ACHN (cell line): ENCODE data around the gene RNF43.
A peak's percentile ranks its signal among the peaks of the same experiment; 100 is the strongest.
"Not testable (repeated sequence)": the region's sequence is repeated elsewhere in the genome, so short reads cannot be mapped to it uniquely, and the experiment has no call there.

Source experiments
- DNase-seq: peaks from one replicate; pipeline ENCODE4 v3.0.0-alpha.2; 2015
- in situ Hi-C: cut with HindIII; loops from 2 replicates; pipeline ENCODE4 v1.10.0; 2017; ENCODE audit warnings: low sequenced_read_pairs, low pct_ligation_motif_present, low pct_unique_long_range_greater_than_20kb

RNF43 gene

GRCh38 chr17:58411408-58411894 is 5.9 kb downstream of the RNF43 start:
- DNase-seq = no peak
- in situ Hi-C loops = no loop called here

DNA sequence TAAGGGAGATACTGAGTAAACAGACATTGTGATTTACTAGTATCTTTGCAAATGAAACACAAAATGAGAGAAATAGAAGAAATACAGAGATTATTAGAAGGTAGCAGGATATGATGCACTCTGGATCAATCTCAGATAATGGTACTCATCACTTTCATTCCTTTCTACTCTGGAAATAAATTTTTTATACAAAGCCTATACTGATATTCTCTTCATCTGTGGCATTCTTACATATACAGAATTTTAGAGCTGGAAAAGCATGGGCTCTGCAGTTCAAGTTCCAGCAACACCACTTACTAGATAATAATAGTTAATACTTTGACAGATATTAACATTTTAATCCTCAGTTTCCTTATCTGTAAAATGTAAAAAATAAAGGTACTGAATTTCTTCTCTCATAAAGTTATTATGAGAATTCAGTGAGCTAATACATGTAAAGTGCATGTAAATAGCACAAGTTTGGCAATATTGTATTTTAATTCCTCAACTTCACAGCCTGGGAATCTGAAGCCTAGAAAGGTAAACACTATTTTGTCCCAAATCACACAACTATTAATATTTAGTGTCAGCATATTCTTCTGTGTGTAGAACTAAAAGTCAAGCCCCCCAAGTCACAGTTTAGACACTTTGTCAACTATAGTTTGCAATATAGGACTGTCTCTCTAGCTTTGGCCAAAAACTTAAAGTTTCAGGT is 6.5 kb downstream of the RNF43 start:
- in situ Hi-C loops = no loop called here
- no peak for DNase-seq

DNA sequence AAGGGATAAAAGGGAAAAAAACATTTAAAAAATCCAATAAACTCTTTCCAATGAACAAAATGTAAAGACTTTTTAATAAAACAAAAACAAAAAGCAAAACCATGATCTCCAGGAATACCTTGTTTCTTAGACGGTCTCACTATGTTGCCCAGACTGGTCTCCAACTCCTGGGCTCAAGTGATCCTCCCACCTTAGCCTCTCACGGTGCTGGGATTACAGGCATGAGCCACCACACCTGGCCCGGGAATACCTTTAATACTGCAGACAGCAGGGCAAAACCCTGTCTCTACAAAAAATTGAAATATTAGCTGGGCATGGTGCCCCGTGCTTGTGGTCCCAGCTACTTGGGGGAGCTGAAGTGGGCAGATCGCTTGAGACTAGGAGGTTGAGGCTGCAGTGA is 7.9 kb downstream of the RNF43 start:
- in situ Hi-C loops = no loop called here
- no peak for DNase-seq

DNA sequence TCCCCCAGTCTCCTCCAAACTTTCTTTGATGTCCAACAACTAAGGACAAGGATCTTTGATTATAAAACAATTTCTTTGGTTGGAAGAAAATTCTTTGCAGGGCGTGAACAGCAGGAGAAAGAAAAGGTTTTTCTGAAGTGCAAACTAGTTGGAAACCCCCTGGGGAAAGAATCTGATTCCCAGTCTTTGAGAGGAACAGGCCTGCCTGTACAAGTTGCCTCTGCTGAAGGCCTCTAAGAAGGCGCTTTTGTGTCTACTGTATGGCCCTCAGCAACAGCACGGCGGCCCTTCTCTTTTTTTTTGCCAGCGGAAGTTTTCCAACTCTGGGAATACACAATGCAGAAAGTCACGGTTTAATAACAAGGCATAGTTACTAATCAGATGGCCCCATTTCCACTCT is 14.0 kb downstream of the RNF43 start:
- DNase-seq = no peak
- in situ Hi-C loops = no loop called here

DNA sequence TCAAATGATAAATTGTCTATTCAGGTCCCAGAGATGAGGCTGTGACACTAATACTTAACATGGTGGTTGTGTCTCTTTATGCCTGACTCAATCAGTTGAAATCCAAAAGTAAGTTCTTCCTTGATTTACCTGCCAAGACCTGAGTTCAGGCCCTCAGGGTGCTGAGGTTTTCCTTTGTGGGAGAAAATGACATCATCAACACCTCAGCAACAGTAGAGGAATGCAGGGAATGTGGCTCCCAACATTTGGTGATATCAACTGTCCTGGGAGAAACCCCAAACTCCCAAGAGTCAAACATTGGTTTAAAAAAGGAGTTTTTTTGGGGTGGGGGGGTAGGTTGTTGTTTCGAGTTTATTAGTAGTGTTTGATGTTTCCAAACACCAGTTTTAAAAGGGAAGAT is 14.7 kb downstream of the RNF43 start:
- in situ Hi-C loops = no loop called here
- DNase-seq = peak; percentile 26

DNA sequence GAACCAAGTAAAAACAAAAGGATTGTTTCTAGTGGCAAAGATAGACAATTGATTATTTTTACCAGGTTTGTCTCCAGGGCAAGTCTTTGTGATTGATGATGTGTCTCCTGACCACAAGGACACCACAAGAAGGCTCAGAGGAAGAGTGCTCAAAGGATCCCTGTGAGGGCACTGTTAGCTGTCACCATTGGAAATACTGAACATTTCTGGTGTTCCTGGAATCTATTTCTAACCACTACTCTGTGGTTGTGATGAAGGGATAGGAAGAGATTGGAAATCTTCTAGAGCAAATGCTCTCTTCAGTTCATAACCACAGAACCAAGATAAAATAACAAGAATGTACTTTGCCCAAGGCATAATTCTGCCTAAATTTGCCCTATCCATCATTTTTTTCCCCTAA is 15.3 kb downstream of the RNF43 start:
- in situ Hi-C loops = no loop called here
- no peak for DNase-seq

- in situ Hi-C loops = no loop called here
- DNase-seq = no peak
Observed at GRCh38 chr17:58401287-58401686, 16.0 kb downstream of the RNF43 start.

GRCh38 chr17:58400826-58401225 is 16.5 kb downstream of the RNF43 start:
- no peak for DNase-seq
- in situ Hi-C loops = no loop called here

DNA sequence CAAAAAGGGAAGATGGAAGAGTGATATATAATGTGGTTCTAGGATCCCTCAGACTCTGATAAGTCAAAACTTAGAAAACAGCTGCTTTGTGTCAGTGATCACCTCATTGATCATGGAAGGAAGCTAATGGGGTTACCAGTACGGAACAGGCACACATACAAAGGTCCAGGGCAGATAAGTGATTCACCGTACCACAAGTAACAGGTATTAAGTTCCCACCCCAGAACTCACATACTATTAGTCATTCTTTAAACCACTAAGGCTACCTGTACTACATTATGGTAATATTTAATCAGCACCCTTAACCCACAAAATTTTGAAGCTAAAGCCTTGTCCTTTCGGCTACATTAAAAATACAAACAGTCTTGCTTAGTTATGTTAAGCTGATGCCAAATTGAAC is 17.4 kb downstream of the RNF43 start:
- in situ Hi-C loops = no loop called here
- no peak for DNase-seq

GRCh38 chr17:58398574-58399266 is 18.6 kb downstream of the RNF43 start:
- DNase-seq = no peak
- in situ Hi-C loops = no loop called here

- in situ Hi-C loops, DNase-seq: not testable (repeated sequence)
Observed at GRCh38 chr17:58397421-58397820, 19.9 kb downstream of the RNF43 start.

DNA sequence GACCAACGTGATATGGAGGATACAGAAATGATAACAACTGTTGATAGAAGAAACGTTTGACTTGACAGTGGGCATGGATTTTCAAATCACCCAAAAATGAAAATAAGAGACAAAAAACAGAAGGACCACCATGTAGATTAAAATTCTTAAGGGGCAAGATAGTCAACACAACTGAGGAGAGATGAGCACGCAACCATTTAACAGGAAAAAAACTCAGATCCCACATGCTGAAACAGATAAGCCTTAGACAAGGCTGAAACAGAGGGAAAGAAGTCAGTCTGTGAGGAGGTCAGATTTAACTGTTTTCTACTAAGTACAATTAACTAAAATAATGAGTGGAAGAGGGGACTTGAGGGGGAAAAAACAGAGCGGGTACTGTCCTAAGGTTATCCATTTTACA is 21.2 kb downstream of the RNF43 start:
- no peak for DNase-seq
- in situ Hi-C loops = no loop called here

- DNase-seq = no peak
Observed at GRCh38 chr17:58394534-58395223, 22.7 kb downstream of the RNF43 start.

GRCh38 chr17:58391302-58391984 is 25.9 kb downstream of the RNF43 start:
- in situ Hi-C loops = no loop called here
- peak; percentile 83 for DNase-seq

More at GRCh38 chr17:58394534-58395223, 22.7 kb downstream of the RNF43 start:
- in situ Hi-C loops = no loop called here

GRCh38 chr17:58390884-58391283 is 26.4 kb downstream of the RNF43 start:
- in situ Hi-C loops = no loop called here
- DNase-seq = no peak

DNA sequence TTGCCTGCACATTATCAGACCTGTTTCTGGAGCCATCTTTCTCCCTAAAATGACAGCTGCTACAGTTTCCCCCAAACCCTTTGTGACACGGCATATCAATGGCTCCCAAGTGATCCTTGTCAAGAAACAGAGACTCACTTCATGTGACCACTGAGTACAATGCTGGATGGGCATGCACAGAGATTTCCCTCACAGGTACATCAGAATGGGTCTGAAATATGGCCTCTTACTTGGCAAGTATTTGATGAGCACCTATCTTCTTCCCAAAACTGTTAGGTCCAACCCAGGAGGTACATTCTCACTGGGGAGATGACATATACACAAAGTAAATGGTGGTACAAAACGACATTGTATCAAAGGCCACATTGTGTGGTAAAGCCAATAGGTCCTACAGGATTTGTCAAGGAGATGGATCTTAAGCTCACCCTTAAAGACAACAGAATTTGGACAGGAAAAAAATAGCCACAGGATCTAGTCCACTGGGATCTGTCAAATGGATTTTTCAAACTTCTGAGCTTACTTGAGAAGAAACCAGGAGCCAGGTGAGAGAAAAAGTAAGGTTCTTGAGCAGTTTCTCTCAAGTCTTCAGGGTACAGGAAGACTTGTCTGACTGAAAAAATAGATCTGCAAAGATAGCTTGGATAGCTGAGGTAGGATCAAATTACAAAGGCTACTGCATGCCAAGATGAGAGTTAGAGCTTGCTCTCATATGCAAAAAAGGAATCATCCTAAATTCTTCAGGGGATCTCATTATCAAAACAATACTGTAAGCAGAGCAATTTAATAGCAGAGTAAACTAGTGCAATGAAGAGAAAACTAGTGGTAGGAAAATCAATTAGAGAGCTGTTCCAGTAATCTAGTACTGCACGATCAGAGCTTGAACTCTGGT is 28.8 kb downstream of the RNF43 start:
- in situ Hi-C loops = no loop called here

GRCh38 chr17:58387834-58388233 is 29.5 kb downstream of the RNF43 start:
- DNase-seq = no peak
- in situ Hi-C loops = no loop called here

More for the DNA sequence above, 28.8 kb downstream of the RNF43 start:
- DNase-seq = no peak

DNA sequence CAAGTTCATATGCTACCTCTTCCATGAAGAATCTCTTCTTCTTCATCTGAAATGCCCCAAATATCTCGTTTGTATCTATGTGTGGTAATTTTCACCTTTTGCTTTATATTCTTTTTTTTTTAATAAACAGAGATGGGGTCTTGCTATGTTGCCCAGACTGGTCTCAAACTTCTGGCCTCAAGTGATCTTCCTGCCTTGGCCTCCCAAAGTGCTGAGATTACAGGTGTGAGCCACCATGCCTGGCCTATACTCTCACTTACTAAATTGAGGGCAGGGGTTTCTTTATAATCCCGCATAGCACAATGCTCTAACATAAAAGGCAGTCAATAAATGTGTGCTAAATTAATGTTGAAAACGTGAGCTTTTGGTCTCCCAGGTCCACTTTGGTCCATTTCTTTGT is 30.6 kb downstream of the RNF43 start:
- in situ Hi-C loops = no loop called here
- no peak for DNase-seq
